HEK293 (cell line): ENCODE measurements around the gene BTBD9.

ENCODE experiments used
- CTCF ChIA-PET: fragments of 350-600 bp; formaldehyde crosslinking; extraction: SDS; loops from one replicate; lab custom pipeline; 2021; ENCODE audit warnings: antibody characterized with exemption; lab: Yijun Ruan, JAX
- POLR2A ChIA-PET: fragments of 300-600 bp; formaldehyde crosslinking; extraction: SDS; loops from one replicate; lab custom pipeline; 2020; ENCODE audit warnings: antibody characterized with exemption, inconsistent platforms; lab: Yijun Ruan, JAX
- H3K27ac ChIP-seq: fragments of 200-500 bp; sonication (Bioruptor generic); 2 replicates; pipeline ENCODE4 v1.5.1; 2014; ENCODE audit warnings: low read depth, low read length, control low read depth, inconsistent platforms; ENCODE audit errors: extremely low read depth
- H3K36me3 ChIP-seq, 2 experiments: fragments of 200-500 bp in 1 of 2; sonication (Bioruptor generic) in 1 of 2; 1 replicate in 1 of 2; 2 replicates in 1 of 2; pipeline ENCODE4 v1.5.1; 2014 to 2017; ENCODE audit warnings: inconsistent platforms in 2 of 2, low read length in 2 of 2; ENCODE audit not compliant: control insufficient read depth in 2 of 2, insufficient read depth in 1 of 2
- H3K4me1 ChIP-seq: fragments of 200-500 bp; sonication (Bioruptor generic); 2 replicates; pipeline ENCODE4 v1.5.1; 2014; ENCODE audit warnings: mild to moderate bottlenecking, low read length, inconsistent platforms; ENCODE audit not compliant: control insufficient read depth, insufficient read depth
- H3K4me3 ChIP-seq: 2 replicates; pipeline ENCODE4 v1.5.1; 2011; ENCODE audit warnings: low read depth, mild to moderate bottlenecking, control low read depth, low read length, moderate library complexity
- H3K9me3 ChIP-seq: fragments of 200-500 bp; sonication (Bioruptor generic); 2 replicates; pipeline ENCODE4 v1.5.1; 2014; ENCODE audit warnings: low read depth, low read length, inconsistent platforms; ENCODE audit not compliant: control insufficient read depth, insufficient read depth
- GLIS1 ChIP-seq: fragments of 450-650 bp; formaldehyde crosslinking; IDR thresholded peaks from 2 replicates; pipeline ENCODE4 v1.5.1; 2016; ENCODE audit warnings: missing biosample characterization, missing genetic modification characterization
- HOXD13 ChIP-seq: sonication (generic); formaldehyde crosslinking; IDR thresholded peaks from 2 replicates; pipeline ENCODE4 v1.8.0; 2022; ENCODE audit warnings: missing genetic modification reagents, borderline replicate concordance
- KLF1 ChIP-seq: fragments of 450-650 bp; formaldehyde crosslinking; IDR thresholded peaks from 2 replicates; pipeline ENCODE4 v1.5.1; 2016; ENCODE audit warnings: missing biosample characterization, missing genetic modification characterization
- KLF9 ChIP-seq: fragments of 450-650 bp; formaldehyde crosslinking; IDR thresholded peaks from 2 replicates; pipeline ENCODE4 v1.5.1; 2016; ENCODE audit warnings: missing biosample characterization, missing genetic modification characterization, low read depth
- SP2 ChIP-seq: fragments of 450-650 bp; formaldehyde crosslinking; IDR thresholded peaks from 2 replicates; pipeline ENCODE4 v1.5.1; 2016; ENCODE audit warnings: missing biosample characterization, missing genetic modification characterization
- SP3 ChIP-seq: fragments of 450-650 bp; formaldehyde crosslinking; IDR thresholded peaks from 2 replicates; pipeline ENCODE4 v1.5.1; 2016; ENCODE audit warnings: missing biosample characterization, missing genetic modification characterization
- WT1 ChIP-seq: fragments of 450-650 bp; formaldehyde crosslinking; IDR thresholded peaks from 2 replicates; pipeline ENCODE4 v1.5.1; 2016; ENCODE audit warnings: missing biosample characterization, missing genetic modification characterization
- ZBTB20 ChIP-seq: fragments of 450-650 bp; formaldehyde crosslinking; IDR thresholded peaks from 2 replicates; pipeline ENCODE4 v1.5.1; 2016; ENCODE audit warnings: missing biosample characterization, missing genetic modification characterization
- ZBTB21 ChIP-seq: fragments of 450-650 bp; formaldehyde crosslinking; IDR thresholded peaks from 2 replicates; pipeline ENCODE4 v1.5.1; 2017; ENCODE audit warnings: missing biosample characterization, missing genetic modification characterization
- ZNF132 ChIP-seq: fragments of 450-650 bp; formaldehyde crosslinking; IDR thresholded peaks from 2 replicates; pipeline ENCODE4 v1.5.1; 2017; ENCODE audit warnings: missing biosample characterization, missing genetic modification characterization, borderline replicate concordance
- ZNF16 ChIP-seq: fragments of 450-650 bp; formaldehyde crosslinking; IDR thresholded peaks from 2 replicates; pipeline ENCODE4 v1.5.1; 2016; ENCODE audit warnings: low read depth, missing biosample characterization, missing genetic modification characterization
- ZNF169 ChIP-seq: fragments of 450-650 bp; formaldehyde crosslinking; IDR thresholded peaks from 2 replicates; pipeline ENCODE4 v1.5.1; 2016; ENCODE audit warnings: missing biosample characterization, missing genetic modification characterization
- ZNF2 ChIP-seq: fragments of 450-650 bp; formaldehyde crosslinking; IDR thresholded peaks from 2 replicates; pipeline ENCODE4 v1.5.1; 2016; ENCODE audit warnings: missing biosample characterization, missing genetic modification characterization
- ZNF335 ChIP-seq: fragments of 450-650 bp; formaldehyde crosslinking; conservative IDR thresholded peaks from 2 replicates; pipeline ENCODE4 v1.5.1; 2016; ENCODE audit warnings: missing biosample characterization, missing genetic modification characterization
- ZNF48 ChIP-seq: fragments of 450-650 bp; formaldehyde crosslinking; IDR thresholded peaks from 2 replicates; pipeline ENCODE4 v1.5.1; 2016; ENCODE audit warnings: missing biosample characterization, missing genetic modification characterization
- ZNF549 ChIP-seq: fragments of 450-650 bp; IDR thresholded peaks from 2 replicates; pipeline ENCODE4 v1.5.1; 2018; ENCODE audit warnings: missing biosample characterization, missing genetic modification characterization, mild to moderate bottlenecking, inconsistent platforms, moderate library complexity
- ZNF561 ChIP-seq: fragments of 450-650 bp; IDR thresholded peaks from 2 replicates; pipeline ENCODE4 v1.5.1; 2018; ENCODE audit warnings: missing biosample characterization, missing genetic modification characterization, borderline replicate concordance
- ZNF624 ChIP-seq: fragments of 450-650 bp; formaldehyde crosslinking; IDR thresholded peaks from 2 replicates; pipeline ENCODE4 v1.5.1; 2017; ENCODE audit warnings: missing biosample characterization, missing genetic modification characterization
- ZNF626 ChIP-seq: fragments of 450-650 bp; sonication (Bioruptor Pico); formaldehyde crosslinking; IDR thresholded peaks from 2 replicates; pipeline ENCODE4 v1.5.1; 2018; ENCODE audit warnings: missing biosample characterization, missing genetic modification characterization, inconsistent platforms
- ZNF777 ChIP-seq: fragments of 450-650 bp; formaldehyde crosslinking; IDR thresholded peaks from 2 replicates; pipeline ENCODE4 v1.5.1; 2017; ENCODE audit warnings: missing biosample characterization, missing genetic modification characterization, borderline replicate concordance
- ZNF792 ChIP-seq: fragments of 450-650 bp; formaldehyde crosslinking; IDR thresholded peaks from 2 replicates; pipeline ENCODE4 v1.5.1; 2016; ENCODE audit warnings: missing biosample characterization, missing genetic modification characterization
- ZSCAN30 ChIP-seq: fragments of 450-650 bp; IDR thresholded peaks from 2 replicates; pipeline ENCODE4 v1.5.1; 2018; ENCODE audit warnings: missing biosample characterization, mild to moderate bottlenecking, missing genetic modification characterization, moderate library complexity
- TF ChIP-seq, protein P1 (sequence below): fragments of 450-650 bp; formaldehyde crosslinking; IDR thresholded peaks from 2 replicates; pipeline ENCODE4 v1.5.1; 2016; ENCODE audit warnings: missing biosample characterization, missing genetic modification characterization, low read depth
- TF ChIP-seq, protein P2 (sequence below): fragments of 450-650 bp; formaldehyde crosslinking; IDR thresholded peaks from 2 replicates; pipeline ENCODE4 v1.5.1; 2016; ENCODE audit warnings: missing biosample characterization, missing genetic modification characterization
- TF ChIP-seq, protein P3 (sequence below): fragments of 450-650 bp; formaldehyde crosslinking; IDR thresholded peaks from 2 replicates; pipeline ENCODE4 v1.5.1; 2016; ENCODE audit warnings: missing biosample characterization, missing genetic modification characterization
- TF ChIP-seq, protein P4 (sequence below): fragments of 450-650 bp; formaldehyde crosslinking; IDR thresholded peaks from 2 replicates; pipeline ENCODE4 v1.5.1; 2016; ENCODE audit warnings: missing biosample characterization, missing genetic modification characterization

Gene BTBD9

DNA sequence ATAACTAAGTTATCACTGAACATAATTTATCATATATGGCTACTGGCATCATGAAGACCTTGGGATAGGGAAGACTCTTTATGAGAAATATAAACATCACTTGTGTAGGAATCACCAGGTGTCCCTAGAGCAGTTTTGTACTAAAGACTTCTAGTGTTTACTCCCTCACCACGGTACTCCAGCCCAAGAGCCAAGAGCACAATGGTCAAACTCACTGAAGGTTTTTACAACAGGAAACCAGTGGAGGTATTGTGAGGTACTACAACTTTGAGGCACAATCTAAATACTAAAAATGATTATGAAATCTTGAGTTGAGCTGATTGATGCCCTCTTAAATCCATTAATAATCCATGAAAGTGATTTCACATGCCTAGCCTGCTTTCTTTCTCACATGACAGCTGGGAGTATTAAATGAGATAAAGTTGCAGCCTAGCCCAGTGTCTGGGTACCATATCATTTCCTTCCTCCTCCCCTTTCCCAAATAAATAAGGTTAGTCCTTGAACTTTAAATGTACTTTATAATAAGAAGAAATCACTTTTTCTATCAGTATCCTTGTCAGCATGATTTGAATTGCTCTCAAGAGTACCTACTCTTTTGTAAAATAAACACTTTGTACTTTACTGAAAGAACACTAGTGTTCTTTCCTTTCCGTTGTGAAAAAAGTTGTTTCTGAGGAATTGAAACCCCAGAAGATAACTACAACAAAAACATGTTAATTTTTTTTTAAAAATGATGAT, 36.7 kb upstream of the BTBD9 start:
- H3K36me3 ChIP-seq, result peaks cover 46 to 65% of the 10 kb centered on the region in 2 experiments
- H3K4me3 ChIP-seq, result no peak overlapping the region
- H3K9me3 ChIP-seq, result no peaks in the 10 kb centered on the region
- ChIA-PET CTCF (interaction anchor here (0.6 to 0.7 kb wide), 3 partner anchors 140 to 173 kb away, joined by 3 to 4 read pairs (median 3); no protein-coding TSS in a partner anchor), POLR2A (no interaction called here)
- TF ChIP-seq ZNF16 (tag by site-specific recombination) (no peak), ZBTB21 (no peak), ZNF561 (no peak), ZNF549 (tag by site-specific recombination) (no peak), ZNF777 (tag by site-specific recombination) (no peak), ZNF335 (tag by site-specific recombination) (no peak), SP3 (tag by site-specific recombination) (no peak), ZNF2 (no peak), KLF9 (no peak)
- H3K4me1 ChIP-seq, result no peaks in the 10 kb centered on the region; the same call in 1 of the 2 replicates
- no peak overlapping the region for H3K27ac ChIP-seq

DNA sequence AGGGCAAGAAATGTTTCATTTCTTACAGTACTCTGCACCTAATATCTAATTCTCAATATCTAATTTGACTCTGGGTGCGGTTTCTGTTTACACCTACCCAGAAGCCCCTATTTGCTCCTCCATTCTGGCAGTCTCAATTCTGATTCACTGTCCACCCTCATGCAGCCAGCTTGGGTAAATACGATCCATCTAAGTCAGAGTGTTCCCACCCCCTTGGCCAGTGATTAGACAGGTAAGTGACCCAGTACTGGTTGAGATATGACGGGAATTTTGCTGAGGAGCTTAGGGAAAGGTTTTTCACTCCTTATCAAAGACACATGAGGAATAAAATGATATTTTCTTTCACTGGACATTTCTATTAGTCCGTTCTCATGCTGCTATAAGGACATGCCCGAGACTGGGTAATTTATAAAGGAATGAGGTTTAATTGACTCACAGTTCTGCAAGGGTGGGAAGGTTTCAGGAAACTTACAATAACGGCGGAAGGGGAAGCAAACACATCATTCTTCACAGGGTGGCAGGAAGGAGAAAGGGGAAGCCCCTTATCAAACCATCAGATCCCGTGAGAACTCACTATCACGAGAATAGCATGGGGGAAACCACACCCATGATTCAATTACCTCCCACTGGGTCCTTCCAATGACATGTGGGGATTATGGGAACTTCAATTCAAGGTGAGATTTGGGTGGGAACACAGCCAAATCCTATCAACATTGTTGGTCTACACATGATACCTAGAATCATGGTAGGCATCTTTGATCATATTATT, 33.9 kb upstream of the BTBD9 start:
- CTCF ChIA-PET, result interaction anchor here (0.6 to 1.4 kb wide), 7 partner anchors 9 to 630 kb away, joined by 3 to 6 read pairs (median 3); no protein-coding TSS in a partner anchor
- H3K27ac ChIP-seq, result no peak overlapping the region
- TF ChIP-seq GLIS1 (tag by site-specific recombination) (peak; percentile 31; the same call in 1 of the 2 replicates), ZNF2 (no peak), ZNF624 (tag by site-specific recombination) (no peak), ZNF777 (tag by site-specific recombination) (no peak), ZNF792 (tag by site-specific recombination) (no peak), HOXD13 (no peak), ZNF132 (tag by site-specific recombination) (no peak), SP2 (0 out of 2 replicates have a peak, but pooled peaks have one; percentile 15), ZNF48 (tag by site-specific recombination) (no peak), ZSCAN30 (tag by site-specific recombination) (no peak), ZBTB20 (tag by site-specific recombination) (no peak), WT1 (no peak), ZNF169 (tag by site-specific recombination) (no peak), ZNF626 (tag by site-specific recombination) (no peak), KLF1 (tag by site-specific recombination) (peak; percentile 51; the same call in 1 of the 2 replicates)
- TF ChIP-seq, protein P1, sequence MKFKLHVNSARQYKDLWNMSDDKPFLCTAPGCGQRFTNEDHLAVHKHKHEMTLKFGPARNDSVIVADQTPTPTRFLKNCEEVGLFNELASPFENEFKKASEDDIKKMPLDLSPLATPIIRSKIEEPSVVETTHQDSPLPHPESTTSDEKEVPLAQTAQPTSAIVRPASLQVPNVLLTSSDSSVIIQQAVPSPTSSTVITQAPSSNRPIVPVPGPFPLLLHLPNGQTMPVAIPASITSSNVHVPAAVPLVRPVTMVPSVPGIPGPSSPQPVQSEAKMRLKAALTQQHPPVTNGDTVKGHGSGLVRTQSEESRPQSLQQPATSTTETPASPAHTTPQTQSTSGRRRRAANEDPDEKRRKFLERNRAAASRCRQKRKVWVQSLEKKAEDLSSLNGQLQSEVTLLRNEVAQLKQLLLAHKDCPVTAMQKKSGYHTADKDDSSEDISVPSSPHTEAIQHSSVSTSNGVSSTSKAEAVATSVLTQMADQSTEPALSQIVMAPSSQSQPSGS (tag by site-specific recombination), result no peak
- TF ChIP-seq, protein P2, sequence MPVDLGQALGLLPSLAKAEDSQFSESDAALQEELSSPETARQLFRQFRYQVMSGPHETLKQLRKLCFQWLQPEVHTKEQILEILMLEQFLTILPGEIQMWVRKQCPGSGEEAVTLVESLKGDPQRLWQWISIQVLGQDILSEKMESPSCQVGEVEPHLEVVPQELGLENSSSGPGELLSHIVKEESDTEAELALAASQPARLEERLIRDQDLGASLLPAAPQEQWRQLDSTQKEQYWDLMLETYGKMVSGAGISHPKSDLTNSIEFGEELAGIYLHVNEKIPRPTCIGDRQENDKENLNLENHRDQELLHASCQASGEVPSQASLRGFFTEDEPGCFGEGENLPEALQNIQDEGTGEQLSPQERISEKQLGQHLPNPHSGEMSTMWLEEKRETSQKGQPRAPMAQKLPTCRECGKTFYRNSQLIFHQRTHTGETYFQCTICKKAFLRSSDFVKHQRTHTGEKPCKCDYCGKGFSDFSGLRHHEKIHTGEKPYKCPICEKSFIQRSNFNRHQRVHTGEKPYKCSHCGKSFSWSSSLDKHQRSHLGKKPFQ, result 0 out of 2 replicates have a peak, but pooled peaks have one; percentile 41
- TF ChIP-seq, protein P3, sequence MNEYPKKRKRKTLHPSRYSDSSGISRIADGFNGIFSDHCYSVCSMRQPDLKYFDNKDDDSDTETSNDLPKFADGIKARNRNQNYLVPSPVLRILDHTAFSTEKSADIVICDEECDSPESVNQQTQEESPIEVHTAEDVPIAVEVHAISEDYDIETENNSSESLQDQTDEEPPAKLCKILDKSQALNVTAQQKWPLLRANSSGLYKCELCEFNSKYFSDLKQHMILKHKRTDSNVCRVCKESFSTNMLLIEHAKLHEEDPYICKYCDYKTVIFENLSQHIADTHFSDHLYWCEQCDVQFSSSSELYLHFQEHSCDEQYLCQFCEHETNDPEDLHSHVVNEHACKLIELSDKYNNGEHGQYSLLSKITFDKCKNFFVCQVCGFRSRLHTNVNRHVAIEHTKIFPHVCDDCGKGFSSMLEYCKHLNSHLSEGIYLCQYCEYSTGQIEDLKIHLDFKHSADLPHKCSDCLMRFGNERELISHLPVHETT (tag by site-specific recombination), result no peak
- TF ChIP-seq, protein P4, sequence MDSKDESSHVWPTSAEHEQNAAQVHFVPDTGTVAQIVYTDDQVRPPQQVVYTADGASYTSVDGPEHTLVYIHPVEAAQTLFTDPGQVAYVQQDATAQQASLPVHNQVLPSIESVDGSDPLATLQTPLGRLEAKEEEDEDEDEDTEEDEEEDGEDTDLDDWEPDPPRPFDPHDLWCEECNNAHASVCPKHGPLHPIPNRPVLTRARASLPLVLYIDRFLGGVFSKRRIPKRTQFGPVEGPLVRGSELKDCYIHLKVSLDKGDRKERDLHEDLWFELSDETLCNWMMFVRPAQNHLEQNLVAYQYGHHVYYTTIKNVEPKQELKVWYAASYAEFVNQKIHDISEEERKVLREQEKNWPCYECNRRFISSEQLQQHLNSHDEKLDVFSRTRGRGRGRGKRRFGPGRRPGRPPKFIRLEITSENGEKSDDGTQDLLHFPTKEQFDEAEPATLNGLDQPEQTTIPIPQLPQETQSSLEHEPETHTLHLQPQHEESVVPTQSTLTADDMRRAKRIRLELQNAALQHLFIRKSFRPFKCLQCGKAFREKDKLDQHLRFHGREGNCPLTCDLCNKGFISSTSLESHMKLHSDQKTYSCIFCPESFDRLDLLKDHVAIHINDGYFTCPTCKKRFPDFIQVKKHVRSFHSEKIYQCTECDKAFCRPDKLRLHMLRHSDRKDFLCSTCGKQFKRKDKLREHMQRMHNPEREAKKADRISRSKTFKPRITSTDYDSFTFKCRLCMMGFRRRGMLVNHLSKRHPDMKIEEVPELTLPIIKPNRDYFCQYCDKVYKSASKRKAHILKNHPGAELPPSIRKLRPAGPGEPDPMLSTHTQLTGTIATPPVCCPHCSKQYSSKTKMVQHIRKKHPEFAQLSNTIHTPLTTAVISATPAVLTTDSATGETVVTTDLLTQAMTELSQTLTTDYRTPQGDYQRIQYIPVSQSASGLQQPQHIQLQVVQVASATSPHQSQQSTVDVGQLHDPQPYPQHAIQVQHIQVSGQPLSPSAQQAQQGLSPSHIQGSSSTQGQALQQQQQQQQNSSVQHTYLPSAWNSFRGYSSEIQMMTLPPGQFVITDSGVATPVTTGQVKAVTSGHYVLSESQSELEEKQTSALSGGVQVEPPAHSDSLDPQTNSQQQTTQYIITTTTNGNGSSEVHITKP (tag by site-specific recombination), result peak; percentile 68

More for the DNA sequence above, 33.9 kb upstream of the BTBD9 start:
- Histone ChIP-seq H3K4me1 (no peaks in the 10 kb centered on the region; the same call in 1 of the 2 replicates), H3K36me3 (peaks cover 21 to 41% of the 10 kb centered on the region in 2 experiments), H3K9me3 (no peaks in the 10 kb centered on the region), H3K4me3 (no peak overlapping the region)
- POLR2A ChIA-PET, result interaction anchor here (0.6 to 0.8 kb wide), 2 partner anchors 30 to 1236 kb away, joined by 3 to 4 read pairs; partner anchors contain the start of gene GLO1
